GM12891 (cell line): ENCODE data around the gene KRT9.

Experiments
- PAX5 ChIP-seq: IDR thresholded peaks from 2 replicates; pipeline ENCODE4 v1.6.1; 2011; ENCODE audit warnings: low read length, moderate library complexity, mild to moderate bottlenecking; ENCODE audit not compliant: insufficient read depth, severe bottlenecking
- POLR2A ChIP-seq: IDR thresholded peaks from 2 replicates; pipeline ENCODE4 v1.6.1; 2011; ENCODE audit warnings: low read depth, low read length, control low read depth
- POLR2AphosphoS5 ChIP-seq: IDR thresholded peaks from 2 replicates; pipeline ENCODE4 v1.6.1; 2011; ENCODE audit warnings: low read depth, low read length, control low read depth
- POU2F2 ChIP-seq: IDR thresholded peaks from 2 replicates; pipeline ENCODE4 v1.6.1; 2011; ENCODE audit warnings: low read depth, mild to moderate bottlenecking, control low read depth, low read length, moderate library complexity
- SPI1 ChIP-seq: IDR thresholded peaks from 2 replicates; pipeline ENCODE4 v1.6.1; 2011; ENCODE audit warnings: low read depth, low read length, control low read depth
- TAF1 ChIP-seq: IDR thresholded peaks from 2 replicates; pipeline ENCODE4 v1.6.1; 2011; ENCODE audit warnings: low read depth, low read length, control low read depth

DNA sequence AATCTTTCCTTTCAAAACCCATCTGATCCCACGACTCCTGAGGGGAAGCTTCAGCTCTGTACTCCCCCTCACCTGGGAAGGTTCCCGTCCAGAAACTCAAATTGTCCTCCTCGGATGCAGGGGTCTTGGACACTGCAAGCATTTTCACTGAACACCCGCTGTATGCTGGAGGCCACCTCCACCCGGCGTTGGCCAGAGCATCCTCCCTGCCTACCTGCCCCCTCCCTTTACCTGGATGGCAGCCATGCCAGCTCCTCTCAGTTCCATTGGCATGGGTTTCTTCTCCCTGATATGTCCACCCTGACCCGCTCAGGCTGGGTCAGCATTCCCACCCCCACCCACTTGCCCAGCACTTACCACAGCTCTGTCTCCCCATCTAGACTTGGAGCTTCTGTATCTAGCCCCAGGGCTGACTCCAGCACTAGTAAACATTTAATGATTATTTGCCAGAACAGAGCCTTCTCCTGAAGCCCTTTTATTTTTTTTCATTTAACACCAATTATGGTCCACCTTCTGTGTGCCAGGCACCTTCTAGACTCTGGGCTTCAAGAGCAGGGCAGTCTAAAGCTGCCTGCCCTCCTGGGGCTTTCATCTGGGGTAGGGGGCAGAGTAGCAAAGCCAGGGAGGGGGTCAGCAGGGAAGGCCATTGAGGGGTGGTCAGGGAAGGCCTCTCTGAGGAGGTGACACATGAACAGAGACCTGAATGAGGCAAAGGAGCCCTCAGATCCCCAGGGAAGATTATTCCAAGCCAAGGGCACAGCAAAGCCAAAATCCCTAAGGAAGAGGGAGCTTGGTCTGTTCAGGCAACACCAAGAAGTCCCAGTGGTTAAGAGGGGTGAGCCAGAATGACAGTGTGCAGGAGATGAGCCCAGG is 34.9 kb downstream of the KRT9 start:
- TF ChIP-seq POLR2A, result no peak
- no peak for TF ChIP-seq POLR2AphosphoS5
- no peak for TF ChIP-seq TAF1
- TF ChIP-seq SPI1, result no peak
- TF ChIP-seq POU2F2, result no peak
- no peak for TF ChIP-seq PAX5
